Mesenchymal stem cell (in vitro differentiated cells and primary cell): ENCODE measurements around the gene TSBP1. TPM values are rescaled to one million over a fixed set of nuclear protein-coding genes. Genes with fewer than 3 reads are reported as not detected.

Experiments used
- DNase-seq: peaks from one replicate; pipeline ENCODE4 v3.0.0-alpha.2; 2013
- H2AFZ ChIP-seq: one replicate; pipeline ENCODE4 v1.6.1; 2013; ENCODE audit warnings: low read depth, mild to moderate bottlenecking, control low read depth, inconsistent platforms, low read length, moderate library complexity
- H2AK5ac ChIP-seq: 2 replicates; pipeline ENCODE4 v1.6.1; 2013; ENCODE audit warnings: low read length, moderate library complexity, mild to moderate bottlenecking, inconsistent platforms; ENCODE audit not compliant: severe bottlenecking
- H2BK120ac ChIP-seq: one replicate; pipeline ENCODE4 v1.6.1; 2013; ENCODE audit warnings: low read depth, mild to moderate bottlenecking, inconsistent platforms, low read length, moderate library complexity
- H2BK12ac ChIP-seq, 2 experiments: one replicate each; pipeline ENCODE4 v1.6.1; 2013; ENCODE audit warnings: inconsistent platforms in 2 of 2, low read length in 2 of 2, mild to moderate bottlenecking in 2 of 2, moderate library complexity in 2 of 2, control low read depth in 1 of 2
- H2BK15ac ChIP-seq: one replicate; pipeline ENCODE4 v1.6.1; 2013; ENCODE audit warnings: mild to moderate bottlenecking, low read depth, inconsistent platforms; ENCODE audit not compliant: poor library complexity, severe bottlenecking
- H2BK5ac ChIP-seq: 2 replicates; pipeline ENCODE4 v1.6.1; 2013; ENCODE audit warnings: low read depth, mild to moderate bottlenecking, low read length, control low read depth, inconsistent platforms; ENCODE audit not compliant: poor library complexity, severe bottlenecking
- H3K14ac ChIP-seq, 2 experiments: one replicate each; pipeline ENCODE4 v1.6.1; 2013; ENCODE audit warnings: inconsistent platforms in 2 of 2, low read length in 2 of 2, control low read depth in 1 of 2, mild to moderate bottlenecking in 1 of 2, moderate library complexity in 1 of 2
- H3K18ac ChIP-seq, 2 experiments: one replicate each; pipeline ENCODE4 v1.6.1; 2013; ENCODE audit warnings: inconsistent platforms in 2 of 2, low read length in 2 of 2, control low read depth in 1 of 2, low read depth in 1 of 2, mild to moderate bottlenecking in 1 of 2
- H3K23ac ChIP-seq, 2 experiments: one replicate each; pipeline ENCODE4 v1.6.1; 2013; ENCODE audit warnings: inconsistent platforms in 2 of 2, low read length in 2 of 2, mild to moderate bottlenecking in 2 of 2, moderate library complexity in 2 of 2, control low read depth in 1 of 2
- H3K27ac ChIP-seq: 2 replicates; pipeline ENCODE4 v1.5.1; 2013; ENCODE audit warnings: mild to moderate bottlenecking, moderate library complexity, low read length, control low read depth, inconsistent platforms; ENCODE audit not compliant: poor library complexity, severe bottlenecking
- H3K27me3 ChIP-seq, 2 experiments: 2 replicates each; pipeline versions ENCODE4 v1.6.1 to v1.7.0; 2013; ENCODE audit warnings: low read length in 2 of 2, mild to moderate bottlenecking in 2 of 2, moderate library complexity in 2 of 2, control low read depth in 1 of 2, inconsistent platforms in 1 of 2; ENCODE audit not compliant: control insufficient read depth in 1 of 2, insufficient read depth in 1 of 2
- H3K36me3 ChIP-seq, 2 experiments: 2 replicates each; pipeline versions ENCODE4 v1.6.1 to v1.7.0; 2013; ENCODE audit warnings: low read length in 2 of 2, control low read depth in 1 of 2, inconsistent platforms in 1 of 2, low read depth in 1 of 2, mild to moderate bottlenecking in 1 of 2; ENCODE audit not compliant: insufficient read depth in 2 of 2, control insufficient read depth in 1 of 2
- H3K4ac ChIP-seq, 2 experiments: one replicate each; pipeline ENCODE4 v1.6.1; 2013; ENCODE audit warnings: inconsistent platforms in 2 of 2, low read length in 2 of 2, mild to moderate bottlenecking in 2 of 2, moderate library complexity in 2 of 2, control low read depth in 1 of 2, low read depth in 1 of 2
- H3K4me1 ChIP-seq: 2 replicates; pipeline ENCODE4 v1.6.1; 2013; ENCODE audit warnings: low read depth, low read length, control low read depth; ENCODE audit not compliant: control insufficient read depth, insufficient read depth
- H3K4me2 ChIP-seq: 2 replicates; pipeline ENCODE4 v1.6.1; 2013; ENCODE audit warnings: low read length, mild to moderate bottlenecking, inconsistent platforms; ENCODE audit not compliant: poor library complexity, severe bottlenecking
- H3K4me3 ChIP-seq, 2 experiments: 2 replicates each; pipeline versions ENCODE4 v1.5.1 to v1.7.0; 2013; ENCODE audit warnings: low read length in 2 of 2, mild to moderate bottlenecking in 2 of 2, control low read depth in 1 of 2, low read depth in 1 of 2; ENCODE audit not compliant: insufficient read depth in 1 of 2
- H3K79me1 ChIP-seq: replicated peaks from 2 replicates; pipeline ENCODE4 v1.6.1; 2013; ENCODE audit warnings: mild to moderate bottlenecking, control low read depth, low read length, inconsistent platforms; ENCODE audit not compliant: poor library complexity, severe bottlenecking
- H3K9ac ChIP-seq: 2 replicates; pipeline ENCODE4 v1.7.0; 2013; ENCODE audit warnings: mild to moderate bottlenecking, low read length, moderate library complexity
- H3K9me3 ChIP-seq: 2 replicates; pipeline ENCODE4 v1.7.0; 2013; ENCODE audit warnings: mild to moderate bottlenecking, low read length; ENCODE audit not compliant: control insufficient read depth
- H4K8ac ChIP-seq: one replicate; pipeline ENCODE4 v1.6.1; 2013; ENCODE audit warnings: inconsistent platforms, mild to moderate bottlenecking, low read length, moderate library complexity
- H4K91ac ChIP-seq: one replicate; pipeline ENCODE4 v1.6.1; 2013; ENCODE audit warnings: mild to moderate bottlenecking, low read length, inconsistent platforms
- WGBS: methylation state at CpG from one replicate; pipeline ENCODE4 v1.1.7; 2013; ENCODE audit warnings: mixed read lengths; 5-methylcytosine and 5-hydroxymethylcytosine counted together
- small RNA-seq: library from polyadenylated mRNA; stranded (forward); fragments of <200 nt; extraction: miRNeasy Mini kit (QIAGEN cat#:217004); gene quantifications from one replicate; pipeline ENCODE3, GENCODE V24; 2013; ENCODE audit warnings: low read depth

TSBP1 gene

DNA sequence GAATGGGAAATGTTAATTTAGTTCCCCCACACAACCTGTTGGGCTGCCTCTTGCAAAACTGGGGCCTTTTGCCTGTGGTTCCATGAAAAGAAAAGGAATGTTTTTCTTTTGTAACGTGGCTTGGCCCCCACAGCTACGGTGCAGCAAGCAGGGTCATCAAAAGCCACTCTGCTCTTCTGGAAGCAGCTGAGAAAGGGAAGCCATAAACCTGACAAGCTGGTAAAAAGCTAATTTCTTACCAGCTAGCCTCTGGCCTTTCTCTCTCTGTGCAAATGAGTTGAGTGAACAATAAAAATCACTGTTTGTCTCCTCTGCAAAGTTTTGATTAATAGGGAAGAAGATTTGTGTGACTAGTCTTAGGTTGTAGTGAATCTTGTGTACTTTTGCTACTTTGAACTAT, 124.3 kb downstream of the TSBP1 start:
- no peak overlapping the region for H3K14ac ChIP-seq
- no peaks in the 10 kb centered on the region for H3K36me3 ChIP-seq
- peaks cover 6 to 8% of the 10 kb centered on the region in 2 experiments for H3K27me3 ChIP-seq
- no peak overlapping the region for H3K9ac ChIP-seq
- no peak overlapping the region for H3K4ac ChIP-seq
- DNase-seq: no peak
- no peak overlapping the region for H3K18ac ChIP-seq
- H3K27ac ChIP-seq: no peak overlapping the region
- no peak overlapping the region for H2BK120ac ChIP-seq
- no peak overlapping the region for H3K23ac ChIP-seq
- no peak overlapping the region for H2BK12ac ChIP-seq
- H3K4me3 ChIP-seq: no peak overlapping the region
- H2BK15ac ChIP-seq: no peak overlapping the region
- no peak overlapping the region for H4K8ac ChIP-seq
- H4K91ac ChIP-seq: no peak overlapping the region
- H3K4me1 ChIP-seq: no peaks in the 10 kb centered on the region
- 10% methylated on average over 2 of the region's 2 CpGs for WGBS
- H2AFZ ChIP-seq: no peak overlapping the region
- no peaks in the 10 kb centered on the region for H3K9me3 ChIP-seq
- no peak overlapping the region for H3K4me2 ChIP-seq
- H2BK5ac ChIP-seq: no peak overlapping the region
- H2AK5ac ChIP-seq: no peak overlapping the region
- H3K79me1 ChIP-seq: no peaks in the 10 kb centered on the region

DNA sequence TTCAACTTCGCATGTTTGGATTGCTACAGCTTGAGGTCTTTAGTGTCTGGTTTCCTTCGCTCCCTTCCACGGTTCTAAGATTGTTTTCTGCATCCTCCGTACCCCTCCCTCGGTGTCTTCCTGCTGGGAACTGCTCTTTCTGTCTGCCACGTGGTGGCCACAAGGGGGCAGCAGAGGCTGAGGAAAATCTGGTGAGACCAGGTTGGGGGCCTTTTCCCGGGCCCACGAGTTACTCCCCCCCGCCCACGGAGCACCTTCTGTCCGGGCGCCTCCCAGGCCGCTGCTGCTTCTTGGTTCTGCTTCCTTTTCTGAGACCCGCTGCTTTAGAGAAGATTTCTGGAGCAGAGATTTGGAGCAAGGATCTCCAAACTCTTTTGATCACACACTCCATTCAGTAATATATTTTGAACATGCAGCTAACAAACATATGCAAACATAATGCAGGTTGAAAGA, 126.7 kb downstream of the TSBP1 start:
- no peak overlapping the region for H2AK5ac ChIP-seq
- H2BK12ac ChIP-seq: no peak overlapping the region
- no peak overlapping the region for H4K91ac ChIP-seq
- no peaks in the 10 kb centered on the region for H3K9me3 ChIP-seq
- H3K4ac ChIP-seq: no peak overlapping the region
- no peak overlapping the region for H2AFZ ChIP-seq
- H3K27ac ChIP-seq: no peak overlapping the region
- H3K4me2 ChIP-seq: peak overlapping the region; percentile 38
- H3K9ac ChIP-seq: peak overlapping the region; percentile 72
- no peaks in the 10 kb centered on the region for H3K36me3 ChIP-seq
- H2BK5ac ChIP-seq: no peak overlapping the region
- no peak overlapping the region for H3K23ac ChIP-seq
- 1% methylated on average over 11 of the region's 14 CpGs for WGBS
- H3K18ac ChIP-seq: no peak overlapping the region
- H3K79me1 ChIP-seq: no peaks in the 10 kb centered on the region
- no peak overlapping the region for H3K14ac ChIP-seq
- peak; percentile 80 for DNase-seq
- no peaks in the 10 kb centered on the region for H3K4me1 ChIP-seq
- H2BK15ac ChIP-seq: no peak overlapping the region
- peaks cover 6 to 18% of the 10 kb centered on the region in 2 experiments for H3K27me3 ChIP-seq
- peak overlapping the region in 1 of 2 experiments; percentile 63 for H3K4me3 ChIP-seq
- H4K8ac ChIP-seq: peak overlapping the region; percentile 48
- no peak overlapping the region for H2BK120ac ChIP-seq

DNA sequence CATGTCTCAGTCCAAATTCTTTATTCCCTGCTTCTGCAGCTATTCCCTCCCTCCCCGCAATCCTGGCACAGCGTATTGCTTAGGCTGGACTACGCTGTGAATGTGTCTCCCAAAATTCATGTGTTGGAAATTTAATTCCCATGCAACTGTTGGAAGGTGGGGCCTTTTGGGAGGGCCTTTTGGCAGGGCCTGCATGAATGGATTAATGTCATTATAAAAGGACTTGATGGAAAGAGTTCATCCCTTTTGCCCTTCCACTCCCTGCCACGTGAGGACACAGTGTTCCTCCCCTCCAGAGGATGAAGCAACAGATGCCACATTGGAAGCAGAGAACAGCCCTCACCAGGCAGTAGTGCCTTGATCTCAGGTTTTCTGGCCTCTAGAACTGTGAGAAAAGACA, 127.4 kb downstream of the TSBP1 start:
- H3K4me3 ChIP-seq: no peak overlapping the region
- no peak overlapping the region for H2AFZ ChIP-seq
- peak overlapping the region; percentile 19 for H4K8ac ChIP-seq
- H3K18ac ChIP-seq: no peak overlapping the region
- no peak for DNase-seq
- H3K79me1 ChIP-seq: no peaks in the 10 kb centered on the region
- H3K27me3 ChIP-seq: peaks cover 6 to 18% of the 10 kb centered on the region in 2 experiments
- H3K4me2 ChIP-seq: no peak overlapping the region
- H2BK120ac ChIP-seq: no peak overlapping the region
- no peak overlapping the region for H3K4ac ChIP-seq
- H3K27ac ChIP-seq: no peak overlapping the region
- H2BK15ac ChIP-seq: no peak overlapping the region
- WGBS: 79% methylated on average over 4 of the region's 4 CpGs
- no peaks in the 10 kb centered on the region for H3K9me3 ChIP-seq
- H2BK12ac ChIP-seq: no peak overlapping the region
- H3K4me1 ChIP-seq: no peaks in the 10 kb centered on the region
- H4K91ac ChIP-seq: no peak overlapping the region
- H3K14ac ChIP-seq: no peak overlapping the region
- H2BK5ac ChIP-seq: no peak overlapping the region
- H3K36me3 ChIP-seq: no peaks in the 10 kb centered on the region
- peak overlapping the region; percentile 72 for H3K9ac ChIP-seq
- H3K23ac ChIP-seq: no peak overlapping the region
- H2AK5ac ChIP-seq: no peak overlapping the region

Small RNAs within 50 kb of the gene (small RNA-seq; reads per million reads assigned to genes)
- not detected for gene RNU6-603P
